ENCODE results near the gene NHLH1.

DNA sequence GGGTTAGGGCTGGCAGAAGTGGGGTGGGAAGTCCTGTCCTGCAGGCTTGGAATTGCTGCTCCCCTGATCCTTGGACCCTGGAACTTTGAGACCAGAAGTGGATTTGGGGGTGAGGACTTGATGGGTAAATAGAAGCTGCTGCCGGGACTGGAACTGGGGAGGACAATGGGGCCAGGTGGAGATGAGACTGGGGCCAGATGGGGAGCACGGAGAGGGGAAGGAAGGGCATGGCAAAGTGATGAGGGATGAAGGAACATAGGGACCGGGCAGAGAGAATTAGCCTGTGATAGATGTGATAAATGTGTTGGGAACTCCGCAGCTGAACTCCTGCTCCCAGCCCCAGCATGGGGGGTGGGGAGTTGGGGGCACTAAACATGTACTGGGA, 637 bp downstream of the NHLH1 start:
- TF ChIP-seq, protein P1, sequence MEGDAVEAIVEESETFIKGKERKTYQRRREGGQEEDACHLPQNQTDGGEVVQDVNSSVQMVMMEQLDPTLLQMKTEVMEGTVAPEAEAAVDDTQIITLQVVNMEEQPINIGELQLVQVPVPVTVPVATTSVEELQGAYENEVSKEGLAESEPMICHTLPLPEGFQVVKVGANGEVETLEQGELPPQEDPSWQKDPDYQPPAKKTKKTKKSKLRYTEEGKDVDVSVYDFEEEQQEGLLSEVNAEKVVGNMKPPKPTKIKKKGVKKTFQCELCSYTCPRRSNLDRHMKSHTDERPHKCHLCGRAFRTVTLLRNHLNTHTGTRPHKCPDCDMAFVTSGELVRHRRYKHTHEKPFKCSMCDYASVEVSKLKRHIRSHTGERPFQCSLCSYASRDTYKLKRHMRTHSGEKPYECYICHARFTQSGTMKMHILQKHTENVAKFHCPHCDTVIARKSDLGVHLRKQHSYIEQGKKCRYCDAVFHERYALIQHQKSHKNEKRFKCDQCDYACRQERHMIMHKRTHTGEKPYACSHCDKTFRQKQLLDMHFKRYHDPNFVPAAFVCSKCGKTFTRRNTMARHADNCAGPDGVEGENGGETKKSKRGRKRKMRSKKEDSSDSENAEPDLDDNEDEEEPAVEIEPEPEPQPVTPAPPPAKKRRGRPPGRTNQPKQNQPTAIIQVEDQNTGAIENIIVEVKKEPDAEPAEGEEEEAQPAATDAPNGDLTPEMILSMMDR (conservative IDR thresholded peaks at IDR 0.05) = no peak
- TF ChIP-seq EZH2 (IDR thresholded peaks at IDR 0.05; ENCODE audit: low read depth) = no peak

Measured in PC-9 (cell line).